Vagina (tissue), 2 donors: ENCODE measurements around the gene MALT1. TPM values are rescaled to one million over a fixed set of nuclear protein-coding genes. Genes with fewer than 3 reads are reported as not detected.

Source experiments
- DNase-seq, 2 donors: peaks; one replicate each; pipeline ENCODE4 v3.0.0-alpha.2; 2017; ENCODE audit errors: extremely low spot score in 2 of 2
- H3K27ac ChIP-seq: fragments of 200-600 bp; sonication (generic); one replicate; pipeline ENCODE4 v1.5.1; 2019
- H3K27me3 ChIP-seq: fragments of 200-600 bp; sonication (generic); one replicate; pipeline ENCODE4 v1.5.1; 2019
- H3K36me3 ChIP-seq, 2 donors: fragments of 200-600 bp; sonication (generic); one replicate each; pipeline ENCODE4 v1.5.1; 2017 to 2019
- H3K4me1 ChIP-seq: fragments of 200-600 bp; sonication (generic); one replicate; pipeline ENCODE4 v1.5.1; 2019
- H3K4me3 ChIP-seq, 2 donors: fragments of 200-600 bp; sonication (generic); 1 replicate in 1 of 2; 2 replicates in 1 of 2; pipeline ENCODE4 v1.5.1; 2016 to 2019
- H3K9me3 ChIP-seq: fragments of 200-600 bp; sonication (generic); one replicate; pipeline ENCODE4 v1.5.1; 2019
- CTCF ChIP-seq, 3 experiments: fragments of 450-650 bp in 2 of 3; fragments of 200-600 bp in 1 of 3; sonication (generic) in 1 of 3; IDR thresholded peaks; one replicate each; pipeline ENCODE4 v1.5.1; 2017 to 2019; ENCODE audit warnings: antibody characterized with exemption in 3 of 3, mild to moderate bottlenecking in 2 of 3, moderate library complexity in 2 of 3
- POLR2A ChIP-seq, 2 donors: fragments of 450-650 bp; IDR thresholded peaks; one replicate each; pipeline ENCODE4 v1.6.1; 2017; ENCODE audit warnings: antibody characterized with exemption in 2 of 2, mild to moderate bottlenecking in 2 of 2, moderate library complexity in 2 of 2
- POLR2AphosphoS5 ChIP-seq, 2 donors: sonication (generic); formaldehyde crosslinking; IDR thresholded peaks; one replicate each; pipeline ENCODE4 v1.9.0; 2017; ENCODE audit warnings: antibody characterized with exemption in 2 of 2, mild to moderate bottlenecking in 2 of 2, low read depth in 1 of 2; ENCODE audit not compliant: insufficient read depth in 1 of 2
- intact Hi-C: fragments of 100-400 bp; cut with DNase I; formaldehyde crosslinking; loops from one replicate; pipeline ENCODE4 v1.15.1; 2023
- total RNA-seq: library from RNA; depleted of rRNA; stranded (reverse); fragments of >200 nt; gene quantifications from one replicate; pipeline ENCODE4 v1.2.3, GENCODE V29; 2016

MALT1 gene
- total RNA-seq, 1 donor from 2014 or later = 35.8 TPM

DNA sequence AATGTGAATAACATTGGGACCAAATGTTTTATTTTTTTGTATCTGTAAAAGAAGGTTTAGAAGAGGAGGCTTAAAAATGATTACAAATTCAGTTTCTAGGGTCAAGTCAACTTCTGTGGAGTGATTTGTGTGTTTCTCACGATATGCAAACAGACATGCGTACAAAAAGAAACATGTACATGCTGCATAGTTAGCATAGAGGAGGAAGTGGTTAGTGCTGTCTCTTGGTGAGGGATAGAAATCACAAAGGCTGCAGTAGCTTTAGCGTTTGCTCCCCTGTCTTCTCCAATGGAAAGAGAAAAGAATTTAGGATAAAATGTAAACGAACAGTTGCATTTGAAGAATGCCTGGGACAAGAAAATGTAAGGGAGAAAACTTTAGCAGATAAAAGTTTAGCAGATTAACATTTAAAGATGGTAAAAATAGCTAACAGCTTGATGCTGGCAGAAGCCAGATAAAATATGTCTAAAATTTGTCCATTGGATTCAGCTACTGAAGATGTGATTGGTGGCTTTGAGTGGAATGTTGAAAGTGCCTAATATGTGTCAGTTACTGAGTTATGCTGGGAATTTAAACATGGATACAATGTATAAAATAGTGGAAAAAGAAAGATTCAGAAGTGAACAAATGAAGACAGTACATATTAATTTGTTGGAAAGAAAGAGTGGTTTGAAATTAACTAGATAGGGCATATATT is 44.9 kb downstream of the MALT1 start:
- Histone ChIP-seq H3K36me3 (no peaks in the 10 kb centered on the region), H3K4me1 (no peaks in the 10 kb centered on the region), H3K9me3 (no peaks in the 10 kb centered on the region), H3K27ac (no peak overlapping the region), H3K4me3 (no peak overlapping the region), H3K27me3 (no peaks in the 10 kb centered on the region)
- DNase-seq = no peak
- intact Hi-C loops = no loop called here
- TF ChIP-seq CTCF (IDR thresholded peaks at IDR 0.05) = no peak
- TF ChIP-seq POLR2A (IDR thresholded peaks at IDR 0.05) = no peak
- no peak for TF ChIP-seq POLR2AphosphoS5 (IDR thresholded peaks at IDR 0.05; ENCODE audit: insufficient read depth in 1 of 2, low read depth in 1 of 2)

DNA sequence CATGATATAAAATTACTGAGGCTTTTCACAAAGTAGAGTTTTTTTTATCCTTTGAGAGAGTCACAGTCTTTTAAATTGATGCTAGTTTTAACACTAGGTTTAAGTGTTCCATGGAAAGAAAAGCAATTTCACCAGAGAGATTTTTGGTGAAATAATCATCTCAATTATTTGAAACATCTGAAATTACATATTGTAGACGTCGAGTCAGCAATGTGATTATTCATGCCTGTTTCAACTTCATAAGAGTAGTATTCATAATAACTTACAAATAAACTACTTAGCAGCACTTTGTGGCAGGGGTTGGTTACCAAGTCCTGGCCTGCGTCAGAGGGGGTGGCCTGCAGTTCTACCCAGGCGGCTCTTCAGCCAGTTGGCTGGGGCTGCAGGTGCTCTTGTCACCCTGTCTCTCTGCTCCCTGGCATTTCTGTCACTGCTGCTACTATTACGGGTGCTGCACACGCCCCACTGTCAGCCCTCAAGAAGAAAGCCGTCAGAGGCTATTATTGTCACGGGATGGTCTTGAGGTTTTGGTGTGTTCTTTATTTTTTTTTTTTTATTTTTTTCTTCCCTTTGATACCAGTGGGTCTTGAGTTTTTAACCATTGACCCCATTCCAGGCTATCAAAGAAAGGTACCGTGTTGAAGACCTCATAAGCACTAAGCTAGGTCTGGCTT is 50.4 kb downstream of the MALT1 start:
- no peaks in the 10 kb centered on the region for H3K27me3 ChIP-seq
- H3K4me3 ChIP-seq = no peak overlapping the region
- H3K4me1 ChIP-seq = no peaks in the 10 kb centered on the region
- no peak for DNase-seq
- no peaks in the 10 kb centered on the region for H3K9me3 ChIP-seq
- no peak for TF ChIP-seq POLR2AphosphoS5 (IDR thresholded peaks at IDR 0.05; ENCODE audit: insufficient read depth in 1 of 2, low read depth in 1 of 2)
- no peak for TF ChIP-seq CTCF (IDR thresholded peaks at IDR 0.05)
- TF ChIP-seq POLR2A (IDR thresholded peaks at IDR 0.05) = no peak
- H3K27ac ChIP-seq = no peak overlapping the region
- intact Hi-C loops = no loop called here
- H3K36me3 ChIP-seq = peaks cover 0 to 15% of the 10 kb centered on the region in 2 donors

- intact Hi-C loops = no loop called here
- H3K36me3 ChIP-seq = peaks cover 0 to 16% of the 10 kb centered on the region in 2 donors
These were observed 52.7 kb downstream of the MALT1 start for GRCh38 chr18:58723810-58724602.

GRCh38 chr18:58726671-58727070 is 55.4 kb downstream of the MALT1 start:
- no peak for DNase-seq

More at GRCh38 chr18:58723810-58724602, 52.7 kb downstream of the MALT1 start:
- no peak overlapping the region for H3K27ac ChIP-seq
- H3K4me1 ChIP-seq = no peaks in the 10 kb centered on the region
- H3K27me3 ChIP-seq = no peaks in the 10 kb centered on the region
- DNase-seq = no peak
- H3K9me3 ChIP-seq = no peaks in the 10 kb centered on the region
- TF ChIP-seq CTCF (IDR thresholded peaks at IDR 0.05) = no peak
- TF ChIP-seq POLR2AphosphoS5 (IDR thresholded peaks at IDR 0.05; ENCODE audit: insufficient read depth in 1 of 2, low read depth in 1 of 2) = no peak
- no peak for TF ChIP-seq POLR2A (IDR thresholded peaks at IDR 0.05)
- H3K4me3 ChIP-seq = no peak overlapping the region

More at GRCh38 chr18:58726671-58727070, 55.4 kb downstream of the MALT1 start:
- Histone ChIP-seq H3K36me3 (peaks cover 0 to 16% of the 10 kb centered on the region in 2 donors), H3K27me3 (no peaks in the 10 kb centered on the region), H3K4me1 (no peaks in the 10 kb centered on the region), H3K27ac (no peak overlapping the region), H3K4me3 (no peak overlapping the region), H3K9me3 (no peaks in the 10 kb centered on the region)
- TF ChIP-seq POLR2AphosphoS5 (IDR thresholded peaks at IDR 0.05; ENCODE audit: insufficient read depth in 1 of 2, low read depth in 1 of 2) = no peak
- no peak for TF ChIP-seq CTCF (IDR thresholded peaks at IDR 0.05)
- TF ChIP-seq POLR2A (IDR thresholded peaks at IDR 0.05) = no peak
- intact Hi-C loops = no loop called here
